ENCODE measurements around the gene TBC1D7. TPM values are rescaled to one million over a fixed set of nuclear protein-coding genes. Genes with fewer than 3 reads are reported as not detected.

Gene TBC1D7
- polyA plus RNA-seq, 1 of the 3 experiments (the other 2 are of a cell fraction) = 25.2 TPM

DNA sequence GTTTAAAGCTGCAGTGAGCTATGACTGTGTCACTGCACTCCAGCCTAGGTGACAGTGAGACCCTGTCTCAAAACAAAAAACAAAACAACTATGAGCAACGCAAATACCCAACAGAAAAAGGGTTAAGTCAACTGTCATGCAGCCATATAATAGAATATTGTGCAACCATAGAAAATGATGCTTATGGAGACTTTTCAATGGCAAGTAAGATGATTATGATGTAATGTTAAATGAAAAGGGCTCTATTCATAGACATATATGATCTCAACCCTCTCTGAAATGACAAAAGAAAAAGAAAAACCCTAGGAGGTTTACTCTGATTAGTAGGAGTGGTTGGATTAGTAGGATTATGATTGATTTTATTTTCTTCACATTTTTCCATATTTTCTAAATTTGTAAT lies 41.3 kb upstream of the TBC1D7 start:
- CTCF ChIA-PET = interaction anchor here (1.3 kb wide), 1 partner anchor 30 kb away, joined by 3 read pairs; no protein-coding TSS in a partner anchor
- no peaks in the 10 kb centered on the region for H3K9me3 ChIP-seq
- H2AFZ ChIP-seq (ENCODE audit: low read depth) = no peak overlapping the region
- H4K20me1 ChIP-seq (ENCODE audit: insufficient read depth) = no peaks in the 10 kb centered on the region
- no peak overlapping the region for H3K4me2 ChIP-seq
- WGBS (ENCODE audit: low lambda C conversion rate) = 0% methylated on average over 1 of the region's 1 CpG
- H3K4me1 ChIP-seq (ENCODE audit: control insufficient read depth in 1 of 2, insufficient read depth in 2 of 2, low read depth in 1 of 2, low read length in 1 of 2) = peaks cover 0 to 20% of the 10 kb centered on the region in 2 experiments; a peak in 1 of 4 replicates
- no peak for DNase-seq
- no peaks in the 10 kb centered on the region for H3F3A ChIP-seq (replicated peaks; ENCODE audit: insufficient read depth)
- H3K27ac ChIP-seq (ENCODE audit: low read depth in 2 of 2, low read length in 1 of 2) = no peak overlapping the region
- TF ChIP-seq REST (IDR thresholded peaks at IDR 0.05; ENCODE audit: low read depth, low read length) = no peak
- TF ChIP-seq CTCF (IDR thresholded peaks at IDR 0.05) = no peak
- TF ChIP-seq GATA2 (CRISPR knock-in tag; IDR thresholded peaks at IDR 0.05) = no peak
- TF ChIP-seq TCF12 (IDR thresholded peaks at IDR 0.05) = no peak
- TF ChIP-seq GABPA (IDR thresholded peaks at IDR 0.05; ENCODE audit: low read depth) = no peak
- no peak for TF ChIP-seq NFIC (IDR thresholded peaks at IDR 0.05; ENCODE audit: borderline replicate concordance)
- no peak for TF ChIP-seq ZBTB33 (IDR thresholded peaks at IDR 0.05; ENCODE audit: borderline replicate concordance, low read depth)
- TF ChIP-seq RFX5 (IDR thresholded peaks at IDR 0.05; ENCODE audit: low read length) = no peak
- H3K36me3 ChIP-seq (replicated peaks in 1 of 2; ENCODE audit: control insufficient read depth in 1 of 2, insufficient read depth in 2 of 2, low read length in 1 of 2) = no peaks in the 10 kb centered on the region
- POLR2A ChIA-PET = no interaction called here
- H3K27me3 ChIP-seq (ENCODE audit: insufficient read depth) = no peaks in the 10 kb centered on the region
- no peak overlapping the region for H3K9ac ChIP-seq
- no peak overlapping the region for H3K4me3 ChIP-seq (ENCODE audit: low read depth in 2 of 2, low read length in 1 of 2)
- no peaks in the 10 kb centered on the region for H3K9me2 ChIP-seq
- H3K79me2 ChIP-seq (ENCODE audit: insufficient read depth) = no peaks in the 10 kb centered on the region

- no peaks in the 10 kb centered on the region for H3K9me3 ChIP-seq
- no peak for DNase-seq
- H3K4me3 ChIP-seq (ENCODE audit: low read depth in 2 of 2, low read length in 1 of 2) = no peak overlapping the region
- no peaks in the 10 kb centered on the region for H3K79me2 ChIP-seq (ENCODE audit: insufficient read depth)
- no peak overlapping the region for H2AFZ ChIP-seq (ENCODE audit: low read depth)
- H3K27ac ChIP-seq (ENCODE audit: low read depth in 2 of 2, low read length in 1 of 2) = no peak overlapping the region
- H3F3A ChIP-seq (replicated peaks; ENCODE audit: insufficient read depth) = no peaks in the 10 kb centered on the region
- H3K4me1 ChIP-seq (ENCODE audit: control insufficient read depth in 1 of 2, insufficient read depth in 2 of 2, low read depth in 1 of 2, low read length in 1 of 2) = peaks cover 0 to 20% of the 10 kb centered on the region in 2 experiments; a peak in 1 of 4 replicates
- POLR2A ChIA-PET = no interaction called here
- CTCF ChIA-PET = interaction anchor here (0.9 to 1.3 kb wide), 2 partner anchors 169 to 207 kb away, joined by 4 read pairs; no protein-coding TSS in a partner anchor
- no peaks in the 10 kb centered on the region for H3K27me3 ChIP-seq (ENCODE audit: insufficient read depth)
- no peaks in the 10 kb centered on the region for H4K20me1 ChIP-seq (ENCODE audit: insufficient read depth)
- no peaks in the 10 kb centered on the region for H3K36me3 ChIP-seq (replicated peaks in 1 of 2; ENCODE audit: control insufficient read depth in 1 of 2, insufficient read depth in 2 of 2, low read length in 1 of 2)
- H3K9me2 ChIP-seq = no peaks in the 10 kb centered on the region
- no peak overlapping the region for H3K9ac ChIP-seq
- no peak overlapping the region for H3K4me2 ChIP-seq
- TF ChIP-seq EP300 (IDR thresholded peaks at IDR 0.05; ENCODE audit: borderline replicate concordance in 1 of 2, low read depth in 1 of 2, low read length in 1 of 2) = no peak
- no peak for TF ChIP-seq TAF1 (IDR thresholded peaks at IDR 0.05; ENCODE audit: borderline replicate concordance, low read depth, low read length)
- TF ChIP-seq, protein P1, sequence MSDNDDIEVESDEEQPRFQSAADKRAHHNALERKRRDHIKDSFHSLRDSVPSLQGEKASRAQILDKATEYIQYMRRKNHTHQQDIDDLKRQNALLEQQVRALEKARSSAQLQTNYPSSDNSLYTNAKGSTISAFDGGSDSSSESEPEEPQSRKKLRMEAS (IDR thresholded peaks at IDR 0.05; ENCODE audit: low read depth) = no peak
- TF ChIP-seq, protein P2, sequence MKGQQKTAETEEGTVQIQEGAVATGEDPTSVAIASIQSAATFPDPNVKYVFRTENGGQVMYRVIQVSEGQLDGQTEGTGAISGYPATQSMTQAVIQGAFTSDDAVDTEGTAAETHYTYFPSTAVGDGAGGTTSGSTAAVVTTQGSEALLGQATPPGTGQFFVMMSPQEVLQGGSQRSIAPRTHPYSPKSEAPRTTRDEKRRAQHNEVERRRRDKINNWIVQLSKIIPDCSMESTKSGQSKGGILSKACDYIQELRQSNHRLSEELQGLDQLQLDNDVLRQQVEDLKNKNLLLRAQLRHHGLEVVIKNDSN (IDR thresholded peaks at IDR 0.05; ENCODE audit: borderline replicate concordance, low read depth) = no peak
- TF ChIP-seq RAD21 (IDR thresholded peaks at IDR 0.05; ENCODE audit: low read length) = no peak
- TF ChIP-seq JUND (IDR thresholded peaks at IDR 0.05) = no peak
- no peak for TF ChIP-seq FOXJ3 (CRISPR knock-in tag; IDR thresholded peaks at IDR 0.05)
- TF ChIP-seq REST (IDR thresholded peaks at IDR 0.05; ENCODE audit: low read depth, low read length) = no peak
- no peak for TF ChIP-seq RFX5 (IDR thresholded peaks at IDR 0.05; ENCODE audit: low read length)
- no peak for TF ChIP-seq POLR2AphosphoS5 (IDR thresholded peaks at IDR 0.05; ENCODE audit: low read depth, low read length)
Observed at GRCh38 chr6:13368731-13369115, 40.4 kb upstream of the TBC1D7 start.

All from SK-N-SH (cell line).